Prostate gland (tissue), 2 donors: ENCODE measurements around the gene PRM3.

Experiments used
- POLR2A ChIP-seq: fragments of 450-650 bp; IDR thresholded peaks from one replicate; pipeline ENCODE4 v1.6.1; 2016; ENCODE audit warnings: antibody characterized with exemption, mild to moderate bottlenecking
- TF ChIP-seq, protein P1 (sequence below), 4 experiments: fragments of 200-600 bp in 2 of 4; fragments of 450-650 bp in 2 of 4; sonication (generic) in 2 of 4; IDR thresholded peaks; 1 replicate in 3 of 4; 2 replicates in 1 of 4; pipeline ENCODE4 v1.5.1; 2016 to 2019; ENCODE audit warnings: antibody characterized with exemption in 4 of 4, mild to moderate bottlenecking in 2 of 4, moderate library complexity in 2 of 4

DNA sequence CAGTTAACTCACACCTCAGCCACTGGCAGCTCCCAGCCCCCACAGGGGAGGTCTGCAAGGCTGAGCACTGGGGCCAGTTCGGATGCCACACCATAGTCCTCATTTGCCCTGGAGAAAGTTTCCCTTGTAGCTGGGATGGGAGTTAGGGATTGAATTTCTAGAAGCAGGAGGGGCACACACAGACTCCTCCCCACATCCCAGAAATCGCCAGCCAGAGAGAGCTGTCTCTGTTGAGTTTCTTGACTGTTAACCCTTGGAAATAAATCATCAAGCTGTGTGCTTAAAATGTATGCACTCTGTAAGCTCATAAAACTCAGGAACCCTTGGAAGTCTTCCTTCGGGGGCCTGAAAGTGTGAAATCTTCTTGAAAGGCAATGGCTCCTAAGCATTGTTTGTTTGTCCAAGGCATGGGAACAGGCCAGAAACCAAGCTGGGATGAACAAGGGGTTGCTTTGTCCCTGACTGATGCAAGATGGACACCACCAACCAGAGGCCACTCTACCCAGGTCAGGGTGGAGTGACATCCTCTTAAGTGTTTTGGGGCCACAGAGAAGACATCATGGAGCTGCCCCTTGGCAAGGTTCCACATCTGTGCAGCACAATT, 394 bp upstream of the PRM3 start:
- TF ChIP-seq, protein P1, sequence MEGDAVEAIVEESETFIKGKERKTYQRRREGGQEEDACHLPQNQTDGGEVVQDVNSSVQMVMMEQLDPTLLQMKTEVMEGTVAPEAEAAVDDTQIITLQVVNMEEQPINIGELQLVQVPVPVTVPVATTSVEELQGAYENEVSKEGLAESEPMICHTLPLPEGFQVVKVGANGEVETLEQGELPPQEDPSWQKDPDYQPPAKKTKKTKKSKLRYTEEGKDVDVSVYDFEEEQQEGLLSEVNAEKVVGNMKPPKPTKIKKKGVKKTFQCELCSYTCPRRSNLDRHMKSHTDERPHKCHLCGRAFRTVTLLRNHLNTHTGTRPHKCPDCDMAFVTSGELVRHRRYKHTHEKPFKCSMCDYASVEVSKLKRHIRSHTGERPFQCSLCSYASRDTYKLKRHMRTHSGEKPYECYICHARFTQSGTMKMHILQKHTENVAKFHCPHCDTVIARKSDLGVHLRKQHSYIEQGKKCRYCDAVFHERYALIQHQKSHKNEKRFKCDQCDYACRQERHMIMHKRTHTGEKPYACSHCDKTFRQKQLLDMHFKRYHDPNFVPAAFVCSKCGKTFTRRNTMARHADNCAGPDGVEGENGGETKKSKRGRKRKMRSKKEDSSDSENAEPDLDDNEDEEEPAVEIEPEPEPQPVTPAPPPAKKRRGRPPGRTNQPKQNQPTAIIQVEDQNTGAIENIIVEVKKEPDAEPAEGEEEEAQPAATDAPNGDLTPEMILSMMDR (IDR thresholded peaks at IDR 0.05): no peak
- no peak for TF ChIP-seq POLR2A
